Stimulated activated CD4-positive, alpha-beta T cell treated with anti-CD3 and anti-CD28 coated beads, Interleukin-1b, Interleukin-23, amount 100 ng/mL, for 48 hours (primary cell): ENCODE measurements around the gene EEF2K.

Experiments used
- DNase-seq: peaks from one replicate; pipeline ENCODE4 v3.0.0-alpha.2; 2020

The EEF2K gene

GRCh38 chr16:22255335-22255734, 49.3 kb downstream of the EEF2K start:
- DNase-seq, result no peak

- DNase-seq, result no peak
Observed at GRCh38 chr16:22257440-22257839, 51.4 kb downstream of the EEF2K start.

DNA sequence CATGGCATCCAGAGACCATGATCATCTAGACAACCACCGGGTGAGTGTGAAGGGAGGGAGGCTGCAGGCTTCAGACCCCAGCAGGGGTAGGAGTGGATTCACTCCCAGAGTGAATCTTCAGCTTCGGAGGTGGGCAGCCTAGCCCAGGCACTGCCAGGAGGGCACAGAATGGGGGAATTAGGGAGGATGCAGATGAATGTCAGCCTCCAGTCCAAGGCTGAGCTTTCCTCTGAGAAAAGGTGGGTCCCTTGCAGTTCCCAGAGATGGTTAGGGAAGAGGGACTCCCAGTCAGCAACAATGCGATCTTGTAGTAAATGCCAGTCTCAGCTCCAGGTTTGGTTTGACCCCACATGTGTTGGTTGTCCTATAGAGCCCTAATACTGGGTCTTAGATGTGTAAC, 54.4 kb downstream of the EEF2K start:
- DNase-seq, result no peak

GRCh38 chr16:22262460-22262859, 56.4 kb downstream of the EEF2K start:
- DNase-seq, result no peak

- no peak for DNase-seq
Observed at GRCh38 chr16:22264786-22265185, 58.7 kb downstream of the EEF2K start.

GRCh38 chr16:22265351-22265750, 59.3 kb downstream of the EEF2K start:
- no peak for DNase-seq

- no peak for DNase-seq
Observed at GRCh38 chr16:22266546-22266945, 60.5 kb downstream of the EEF2K start.

DNA sequence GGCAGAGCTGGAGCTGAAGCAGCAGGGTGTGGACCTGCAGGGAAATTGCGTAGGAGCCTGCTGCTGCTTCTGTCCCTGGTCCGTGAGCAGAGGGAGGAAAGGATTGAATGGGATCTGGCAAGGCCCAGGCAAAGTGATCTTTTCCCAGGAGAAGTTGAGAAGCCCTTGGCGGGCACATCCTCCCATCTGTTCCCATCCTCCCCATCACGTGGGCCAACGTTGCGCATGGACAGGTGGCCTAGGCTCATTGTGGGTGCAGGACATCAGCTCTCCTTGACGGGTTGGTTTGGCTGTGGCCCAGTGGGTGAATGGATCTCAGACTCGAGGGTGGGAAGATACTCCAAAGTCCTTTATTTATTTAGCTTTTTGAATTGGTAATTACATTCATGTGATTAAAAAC, 61.7 kb downstream of the EEF2K start:
- DNase-seq, result no peak

GRCh38 chr16:22270525-22270924, 64.4 kb downstream of the EEF2K start:
- no peak for DNase-seq

DNA sequence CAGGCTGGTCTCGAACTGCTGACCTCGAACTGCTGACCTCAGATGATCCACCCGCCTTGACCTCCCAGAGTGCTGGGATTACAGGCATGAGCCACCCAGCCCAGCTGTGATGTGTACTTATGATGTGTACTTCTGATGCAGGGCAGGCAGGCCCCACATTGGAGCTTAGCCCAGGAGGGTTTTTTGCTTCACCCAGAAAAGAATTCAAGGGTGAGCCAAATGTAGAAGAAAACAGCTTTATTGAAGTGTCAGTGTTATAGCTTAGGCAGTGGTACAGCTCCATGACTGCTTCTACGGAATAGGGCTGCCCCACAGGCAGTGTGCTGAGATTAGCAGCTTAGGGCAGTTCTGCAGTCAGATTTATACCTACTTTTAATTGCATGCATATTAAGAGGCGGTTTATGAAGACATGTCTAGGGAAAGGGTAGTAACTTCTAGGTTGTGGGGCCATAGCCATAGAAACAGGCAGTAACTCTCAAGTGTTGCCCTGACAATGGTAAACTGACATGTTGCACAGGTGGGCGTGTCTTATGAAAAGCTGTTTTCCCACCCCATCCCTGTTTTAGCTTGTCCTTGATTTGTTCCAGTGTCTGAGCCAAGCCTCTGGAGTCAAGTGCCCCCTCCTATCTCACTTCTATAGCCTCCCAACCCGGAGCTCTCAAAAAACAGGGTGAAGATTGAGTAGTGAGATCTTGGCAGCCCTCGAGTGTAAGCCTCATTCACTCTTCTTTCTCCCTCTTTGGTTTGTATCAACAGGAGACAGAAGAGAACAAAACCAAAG, 67.0 kb downstream of the EEF2K start:
- no peak for DNase-seq

DNA sequence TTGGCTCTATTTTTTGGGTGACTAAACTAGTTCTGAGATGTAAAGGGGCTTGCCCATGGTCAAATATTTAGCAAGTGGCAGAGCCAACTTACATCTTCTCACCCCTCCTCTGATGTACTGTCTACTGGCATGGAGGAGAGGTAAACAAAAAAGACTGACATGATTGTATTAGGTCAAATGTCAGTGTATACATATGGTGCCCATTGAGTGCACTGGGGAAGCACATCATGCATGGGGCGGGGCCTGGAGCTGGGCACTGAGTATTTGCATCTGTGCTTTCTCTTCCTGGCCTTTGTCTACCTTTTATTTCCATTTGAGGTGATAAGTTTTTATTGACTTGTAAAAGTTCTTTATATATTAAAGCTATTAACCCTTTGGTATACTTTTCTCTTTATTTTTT, 68.8 kb downstream of the EEF2K start:
- DNase-seq, result no peak

- DNase-seq, result no peak
Observed at GRCh38 chr16:22278441-22279230, 72.6 kb downstream of the EEF2K start.

DNA sequence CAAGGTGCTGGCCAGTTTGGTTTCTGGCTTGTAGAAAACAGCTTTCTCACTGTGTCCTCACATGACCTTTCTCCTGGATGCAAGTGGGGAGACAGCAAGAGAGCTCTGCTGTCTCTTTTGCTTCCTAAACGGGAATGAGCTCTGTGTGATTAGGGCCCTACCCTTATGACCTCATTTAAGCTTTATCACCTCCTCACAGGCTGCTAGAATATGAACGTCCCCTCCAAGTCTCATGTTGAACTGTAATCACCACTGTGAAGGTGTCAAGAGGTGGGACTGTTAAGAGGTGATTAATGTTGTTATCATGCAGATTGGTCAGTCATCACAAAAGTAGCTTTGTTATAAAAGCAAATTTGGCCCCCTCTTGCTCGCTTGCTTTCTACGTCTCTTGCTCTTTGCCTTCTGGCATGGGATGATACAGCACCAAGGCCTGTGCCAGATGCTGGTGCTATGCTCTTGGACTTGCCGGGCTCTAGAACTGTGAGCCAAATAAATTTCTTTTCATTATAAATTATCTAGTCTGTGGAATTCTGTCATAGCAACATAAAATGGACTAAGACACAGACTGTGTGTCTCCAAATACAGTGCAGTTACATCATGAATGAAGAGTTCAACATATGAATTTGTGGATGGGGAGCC, 76.3 kb downstream of the EEF2K start:
- DNase-seq, result no peak

- DNase-seq, result no peak
Observed at GRCh38 chr16:22284637-22285036, 78.6 kb downstream of the EEF2K start.

GRCh38 chr16:22285080-22285479, 79.0 kb downstream of the EEF2K start:
- DNase-seq, result no peak

DNA sequence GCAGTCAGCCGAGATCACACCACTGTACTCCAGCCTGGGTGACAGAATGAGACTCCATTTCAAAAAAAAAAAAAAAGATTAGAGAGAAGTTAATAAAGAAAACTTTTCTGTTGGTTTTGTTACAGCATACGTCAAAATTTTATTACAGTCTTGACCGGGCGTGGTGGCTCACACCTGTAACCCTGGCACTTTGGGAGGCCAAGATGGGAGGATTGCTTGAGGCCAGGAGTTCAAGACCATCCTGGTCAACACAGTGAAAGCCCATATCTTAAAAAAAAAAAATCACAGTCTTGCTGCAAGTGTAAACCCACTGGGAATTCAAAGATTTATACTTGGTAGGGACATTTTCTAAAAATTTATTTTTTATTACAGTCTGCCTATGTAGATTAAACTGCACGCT, 84.9 kb downstream of the EEF2K start:
- no peak for DNase-seq

- DNase-seq, result no peak
Observed at GRCh38 chr16:22291860-22292318, 85.8 kb downstream of the EEF2K start.

- no peak for DNase-seq
Observed at GRCh38 chr16:22292320-22292719, 86.2 kb downstream of the EEF2K start.

GRCh38 chr16:22293137-22294106, 87.3 kb downstream of the EEF2K start:
- no peak for DNase-seq

- no peak for DNase-seq
Observed at GRCh38 chr16:22296225-22297113, 90.4 kb downstream of the EEF2K start.

GRCh38 chr16:22297114-22297870, 91.2 kb downstream of the EEF2K start, which contains the start of gene POLR3E:
Gene POLR3E (plus strand): TSS chr16:22297409. CDS start chr16:22302969, 5,560 bp downstream.
- DNase-seq, result peak; percentile 99
